Endothelial cell of umbilical vein (primary cell): ENCODE measurements around the gene GABBR2. TPM values are rescaled to one million over a fixed set of nuclear protein-coding genes. Genes with fewer than 3 reads are reported as not detected.

Experiments used
- BruUV-seq: library from RNA; stranded (reverse); fragments of 400-500 nt; replicated peaks from 2 replicates; lab custom pipeline; 2021; lab: Mats Ljungman, UMichigan
- CTCF ChIA-PET: fragments of 300-600, 350-600 bp; sonication (Branson Sonifier 250); formaldehyde crosslinking; loops from one replicate; lab custom pipeline; 2021; ENCODE audit warnings: antibody characterized with exemption, inconsistent platforms; lab: Charles Lee
- POLR2A ChIA-PET: fragments of 300-600, 350-600 bp; sonication (Branson Sonifier 250); formaldehyde crosslinking; loops from one replicate; lab custom pipeline; 2021; ENCODE audit warnings: antibody characterized with exemption, inconsistent platforms; lab: Charles Lee
- DNase-seq: peaks from one replicate; pipeline ENCODE4 v3.0.0-alpha.2; 2011; ENCODE audit warnings: low read depth, low spot score
- FAIRE-seq: peaks from 2 replicates; lab custom pipeline; 2011; peaks lifted over from hg19 to GRCh38; lab: Jason Lieb, UNC
- H2AFZ ChIP-seq: 2 replicates; pipeline ENCODE4 v1.6.0; 2012; ENCODE audit warnings: low read depth, low read length, control low read depth, inconsistent platforms
- H3K27ac ChIP-seq: 2 replicates; pipeline ENCODE4 v1.5.1; 2011; ENCODE audit warnings: low read depth, mild to moderate bottlenecking, control low read depth, low read length, moderate library complexity; ENCODE audit not compliant: insufficient read depth
- H3K27me3 ChIP-seq, 2 experiments: 2 replicates each; pipeline versions ENCODE4 v1.6.0 to v1.6.1; 2011; ENCODE audit warnings: low read length in 2 of 2, mixed read lengths in 1 of 2; ENCODE audit not compliant: control insufficient read depth in 2 of 2, insufficient read depth in 2 of 2
- H3K36me3 ChIP-seq, 2 experiments: 2 replicates in 1 of 2; 3 replicates in 1 of 2; pipeline ENCODE4 v1.5.1; 2011; ENCODE audit warnings: low read length in 2 of 2, mild to moderate bottlenecking in 1 of 2, moderate library complexity in 1 of 2; ENCODE audit not compliant: control insufficient read depth in 2 of 2, insufficient read depth in 2 of 2; ENCODE audit errors: extremely low read depth in 1 of 2
- H3K4me1 ChIP-seq: 3 replicates; pipeline ENCODE4 v1.5.1; 2011; ENCODE audit warnings: mild to moderate bottlenecking, low read length; ENCODE audit not compliant: control insufficient read depth, insufficient read depth; ENCODE audit errors: extremely low read depth
- H3K4me2 ChIP-seq: 2 replicates; pipeline ENCODE4 v1.6.1; 2011; ENCODE audit warnings: low read length, control low read depth, mixed read lengths; ENCODE audit not compliant: insufficient read depth
- H3K4me3 ChIP-seq, 3 experiments: fragments of 200-600 bp in 1 of 3; sonication (generic), shearing (Covaris generic) in 1 of 3; replicated peaks in 1 of 3; 2 replicates each; pipeline ENCODE4 v1.5.1; 2011 to 2016; ENCODE audit warnings: control low read depth in 3 of 3, low read length in 3 of 3, mild to moderate bottlenecking in 2 of 3, inconsistent platforms in 1 of 3, low read depth in 1 of 3, moderate library complexity in 1 of 3; ENCODE audit not compliant: insufficient read depth in 1 of 3
- H3K79me2 ChIP-seq: 2 replicates; pipeline ENCODE4 v1.6.0; 2012; ENCODE audit warnings: low read length, inconsistent platforms; ENCODE audit not compliant: control insufficient read depth, insufficient read depth
- H3K9ac ChIP-seq: replicated peaks from 2 replicates; pipeline ENCODE3; 2011; ENCODE audit warnings: low read length, control low read depth; ENCODE audit not compliant: insufficient read depth; ENCODE audit errors: extremely low read depth
- H3K9me1 ChIP-seq: replicated peaks from 3 replicates; pipeline ENCODE4 v1.6.0; 2011; ENCODE audit warnings: mild to moderate bottlenecking, low read length; ENCODE audit not compliant: control insufficient read depth, insufficient read depth; ENCODE audit errors: extremely low read depth
- H3K9me3 ChIP-seq: replicated peaks from 2 replicates; pipeline ENCODE4 v1.5.1; 2012; ENCODE audit warnings: low read length, inconsistent platforms; ENCODE audit not compliant: control insufficient read depth, insufficient read depth
- H4K20me1 ChIP-seq: replicated peaks from 2 replicates; pipeline ENCODE3; 2011; ENCODE audit warnings: mild to moderate bottlenecking, low read length; ENCODE audit not compliant: control insufficient read depth, insufficient read depth; ENCODE audit errors: extremely low read depth
- CTCF ChIP-seq, 2 donors: IDR thresholded peaks; 1 replicate in 1 of 2; 2 replicates in 1 of 2; pipeline ENCODE4 v1.5.1; 2011; ENCODE audit warnings: low read length in 2 of 2, mild to moderate bottlenecking in 2 of 2, moderate library complexity in 2 of 2, control low read depth in 1 of 2, inconsistent platforms in 1 of 2, low read depth in 1 of 2; ENCODE audit not compliant: insufficient read depth in 1 of 2; ENCODE audit errors: extremely low read depth in 1 of 2
- EZH2 ChIP-seq: IDR thresholded peaks from 2 replicates; pipeline ENCODE4 v1.6.1; 2012; ENCODE audit warnings: borderline replicate concordance, low read depth, mild to moderate bottlenecking, moderate library complexity, low read length, inconsistent platforms; ENCODE audit not compliant: severe bottlenecking
- FOS ChIP-seq: IDR thresholded peaks from 2 replicates; pipeline ENCODE4 v1.6.1; 2011; ENCODE audit warnings: mild to moderate bottlenecking, low read length, moderate library complexity, borderline replicate concordance; ENCODE audit not compliant: insufficient read depth
- GATA2 ChIP-seq: IDR thresholded peaks from 2 replicates; pipeline ENCODE4 v1.7.0; 2011; ENCODE audit warnings: low read depth, mild to moderate bottlenecking, moderate library complexity, mixed read lengths, low read length; ENCODE audit not compliant: insufficient read length, insufficient read depth
- JUN ChIP-seq: IDR thresholded peaks from 2 replicates; pipeline ENCODE4 v1.6.1; 2011; ENCODE audit warnings: borderline replicate concordance, low read depth; ENCODE audit not compliant: insufficient read length, insufficient read depth
- MAX ChIP-seq: IDR thresholded peaks from 2 replicates; pipeline ENCODE4 v1.6.1; 2011; ENCODE audit not compliant: insufficient read depth, insufficient read length
- MYC ChIP-seq: IDR thresholded peaks from one replicate; pipeline ENCODE4 v1.6.1; 2011; ENCODE audit warnings: mild to moderate bottlenecking, low read depth, low read length
- POLR2A ChIP-seq: IDR thresholded peaks from 2 replicates; pipeline ENCODE4 v1.6.1; 2012; ENCODE audit warnings: low read depth, mild to moderate bottlenecking, control low read depth, low read length
- POLR2AphosphoS5 ChIP-seq: IDR thresholded peaks from 2 replicates; pipeline ENCODE4 v1.6.1; 2012; ENCODE audit warnings: low read depth, mild to moderate bottlenecking, control low read depth, low read length, moderate library complexity; ENCODE audit not compliant: insufficient read depth
- dilution Hi-C: fragments of 300-500 bp; cut with MboI; formaldehyde crosslinking; loops from one replicate; pipeline ENCODE4 v1.15.0; 2019; ENCODE audit warnings: low sequenced_read_pairs; ENCODE audit not compliant: extremely low pct_ligation_motif_present
- intact Hi-C: fragments of 100-400 bp; cut with micrococcal nuclease; formaldehyde crosslinking; loops from one replicate; pipeline ENCODE4 v1.10.0; 2022
- polyA plus RNA-seq, 4 experiments: library from polyadenylated mRNA; depleted of rRNA in 3 of 4; stranded (reverse) in 3 of 4; unstranded in 1 of 4; fragments of >200 nt; gene quantifications; 2 replicates each; pipeline versions ENCODE4 v1.2.1 to v1.2.3, GENCODE V29; 2011 to 2012; ENCODE audit warnings: missing spikeins in 1 of 4
- total RNA-seq: library from RNA; stranded (reverse); gene quantifications from 2 replicates; pipeline ENCODE4 v1.2.3, GENCODE V29; 2021

GABBR2 gene
- total and polyA plus RNA-seq, 2 donors (not counting 3 experiments of a cell fraction or from before 2014, with no cell fraction given) = 1.1 to 9.2 TPM

- Histone ChIP-seq H3K9me3 (no peaks in the 10 kb centered on the region), H3K9me1 (no peaks in the 10 kb centered on the region), H3K79me2 (no peaks in the 10 kb centered on the region), H3K27me3 (no peaks in the 10 kb centered on the region), H3K9ac (no peak overlapping the region), H3K4me3 (no peak overlapping the region), H3K36me3 (no peaks in the 10 kb centered on the region), H3K27ac (no peak overlapping the region), H3K4me2 (no peak overlapping the region), H4K20me1 (no peaks in the 10 kb centered on the region), H3K4me1 (no peaks in the 10 kb centered on the region), H2AFZ (no peak overlapping the region)
- TF ChIP-seq MYC (no peak), POLR2A (no peak), EZH2 (no peak), MAX (no peak), POLR2AphosphoS5 (no peak), GATA2 (no peak), JUN (no peak), FOS (no peak), CTCF (IDR thresholded peaks at IDR 0.05; ENCODE audit: extremely low read depth in 1 of 2, insufficient read depth in 1 of 2, low read depth in 1 of 2, low read length in 2 of 2) (no peak)
- ChIA-PET CTCF (interaction anchor here (1.2 to 1.5 kb wide), 3 partner anchors 16 to 132 kb away, joined by 3 to 5 read pairs (median 3); no protein-coding TSS in a partner anchor), POLR2A (interaction anchor here (0.5 kb wide), 1 partner anchor 38 kb away, joined by 5 read pairs; no protein-coding TSS in a partner anchor)
- no peak for DNase-seq
- intact Hi-C loops (no loop called here), dilution Hi-C loops (no loop called here)
- BruUV-seq = no TSS peak
- FAIRE-seq = no peak
Observed at GRCh38 chr9:98644011-98644410, 64.7 kb downstream of the GABBR2 start.
